Measurements from ENCODE around the gene ZG16B.

- TF ChIP-seq ZNF274 (IDR thresholded peaks at IDR 0.05; ENCODE audit: low read depth, low read length) (no peak), YY1 (IDR thresholded peaks at IDR 0.05; ENCODE audit: insufficient read depth, insufficient read length) (no peak), SUZ12 (IDR thresholded peaks at IDR 0.05; ENCODE audit: extremely low read depth, insufficient read depth, insufficient read length) (no peak)
These were observed 5.8 kb downstream of the ZG16B start for GRCh38 chr16:2835638-2836493.
